ENCODE results near the gene RBM3.

RBM3 gene

GRCh38 chrX:48578661-48579128 is 4.4 kb downstream of the RBM3 start:
- DNase-seq (ENCODE audit: low read depth) = no peak

GRCh38 chrX:48579259-48579658 is 5.0 kb downstream of the RBM3 start:
- DNase-seq (ENCODE audit: low read depth) = no peak

GRCh38 chrX:48580662-48581061 is 6.4 kb downstream of the RBM3 start:
- no peak for DNase-seq (ENCODE audit: low read depth)

- DNase-seq (ENCODE audit: low read depth) = no peak
Measured at GRCh38 chrX:48584698-48585097, 10.4 kb downstream of the RBM3 start.

- DNase-seq (ENCODE audit: low read depth) = no peak
Measured at GRCh38 chrX:48589482-48590162, 15.3 kb downstream of the RBM3 start.

GRCh38 chrX:48590203-48591103 is 16.2 kb downstream of the RBM3 start:
- DNase-seq (ENCODE audit: low read depth) = no peak

GRCh38 chrX:48591255-48591791 is 17.0 kb downstream of the RBM3 start:
- DNase-seq (ENCODE audit: low read depth) = no peak

- no peak for DNase-seq (ENCODE audit: low read depth)
Measured at GRCh38 chrX:48592971-48593370, 18.7 kb downstream of the RBM3 start.

GRCh38 chrX:48595929-48596328 is 21.6 kb downstream of the RBM3 start:
- DNase-seq (ENCODE audit: low read depth) = no peak

GRCh38 chrX:48597353-48598264 is 23.3 kb downstream of the RBM3 start, which contains the start of gene WDR13:
TSS of gene WDR13 (plus strand) at chrX:48597492. CDS start at chrX:48597997, 505 bp downstream.
- peak; percentile 72 for DNase-seq (ENCODE audit: low read depth)

GRCh38 chrX:48598614-48599013 is 24.3 kb downstream of the RBM3 start:
- DNase-seq (ENCODE audit: low read depth) = no peak

GRCh38 chrX:48599341-48599740 is 25.1 kb downstream of the RBM3 start:
- DNase-seq (ENCODE audit: low read depth) = no peak

GRCh38 chrX:48600226-48600625 is 25.9 kb downstream of the RBM3 start:
- no peak for DNase-seq (ENCODE audit: low read depth)

- no peak for DNase-seq (ENCODE audit: low read depth)
Measured at GRCh38 chrX:48601741-48602394, 27.6 kb downstream of the RBM3 start.

- no peak for DNase-seq (ENCODE audit: low read depth)
Measured at GRCh38 chrX:48604701-48605100, 30.4 kb downstream of the RBM3 start.

GRCh38 chrX:48606091-48606490 is 31.8 kb downstream of the RBM3 start:
- DNase-seq (ENCODE audit: low read depth) = no peak

GRCh38 chrX:48611703-48612102 is 37.4 kb downstream of the RBM3 start:
- no peak for DNase-seq (ENCODE audit: low read depth)

GRCh38 chrX:48613502-48614160 is 39.3 kb downstream of the RBM3 start:
- no peak for DNase-seq (ENCODE audit: low read depth)

- no peak for DNase-seq (ENCODE audit: low read depth)
Measured at GRCh38 chrX:48616576-48616975, 42.3 kb downstream of the RBM3 start.

- no peak for DNase-seq (ENCODE audit: low read depth)
Measured at GRCh38 chrX:48617542-48618340, 43.5 kb downstream of the RBM3 start.

Measured in stimulated activated CD8-positive, alpha-beta memory T cell treated with anti-CD3 and anti-CD28 coated beads, Interleukin-7, amount 100 ng/mL, for 24 hours (primary cell).